AG08396 (cell line): ENCODE measurements around the gene ZNF428.

ENCODE experiments used
- DNase-seq: peaks from one replicate; pipeline ENCODE4 v3.0.0; 2012; ENCODE audit warnings: low spot score, mixed read lengths

Gene ZNF428

DNA sequence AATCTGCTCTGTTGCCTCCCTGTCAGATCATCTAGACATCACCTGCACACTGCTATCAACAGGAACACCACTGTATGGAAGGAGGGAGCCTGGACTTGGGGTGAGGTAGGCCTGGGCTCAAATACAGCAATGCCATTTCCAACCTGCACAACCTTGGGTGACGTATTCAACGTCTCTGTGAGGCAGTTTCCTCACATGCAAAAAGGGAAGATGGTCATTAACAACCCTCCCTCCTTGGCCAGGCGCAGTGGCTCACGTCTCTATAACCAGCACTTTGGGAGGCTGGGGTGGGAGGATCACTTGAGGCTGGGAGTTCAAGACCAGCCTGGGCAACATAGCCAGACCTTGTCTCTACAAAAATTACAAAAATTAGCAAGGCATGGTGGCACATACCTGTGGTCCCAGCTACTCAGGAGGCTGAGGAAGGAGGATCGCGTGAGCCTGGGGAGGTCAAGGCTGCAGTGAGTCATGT, 57.2 kb downstream of the ZNF428 start:
- no peak for DNase-seq

DNA sequence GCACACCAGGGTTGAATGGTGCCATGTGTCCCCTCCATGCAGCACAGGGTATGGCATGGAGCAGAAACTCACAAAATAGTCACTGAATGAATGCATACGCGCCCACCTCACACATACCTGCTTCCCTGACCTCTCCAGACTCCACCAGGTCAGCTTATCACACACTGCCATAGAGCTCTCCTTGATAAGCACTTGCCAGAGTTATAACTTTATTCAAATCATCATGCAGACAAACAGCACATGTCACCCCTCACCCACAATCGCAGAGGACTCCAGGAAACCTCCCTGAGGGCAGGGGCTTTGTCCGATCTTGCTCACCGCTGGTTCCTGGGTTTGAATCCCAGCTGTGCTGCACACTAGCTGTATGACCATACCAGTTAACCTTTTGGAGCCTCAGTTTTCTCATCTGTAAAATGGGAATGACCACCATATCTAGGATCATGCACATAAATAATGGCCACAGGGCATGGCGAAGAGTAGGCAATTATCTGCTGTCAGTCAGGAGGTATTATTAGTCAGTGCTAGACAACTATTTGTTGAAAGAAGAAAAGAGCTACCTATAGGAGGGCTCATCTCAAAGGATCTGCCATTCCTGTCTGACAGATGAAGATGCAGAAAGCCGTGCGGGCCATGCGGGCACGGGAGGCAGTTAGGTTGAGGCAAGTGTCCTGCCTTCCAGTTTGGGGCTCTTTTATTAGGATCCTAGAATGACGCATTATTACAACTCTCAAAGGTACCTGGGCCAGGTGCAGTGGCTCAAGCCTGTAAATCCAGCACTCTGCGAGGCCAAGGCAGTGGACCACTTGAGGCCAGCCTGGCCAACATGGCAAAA, 58.1 kb downstream of the ZNF428 start:
- no peak for DNase-seq

DNA sequence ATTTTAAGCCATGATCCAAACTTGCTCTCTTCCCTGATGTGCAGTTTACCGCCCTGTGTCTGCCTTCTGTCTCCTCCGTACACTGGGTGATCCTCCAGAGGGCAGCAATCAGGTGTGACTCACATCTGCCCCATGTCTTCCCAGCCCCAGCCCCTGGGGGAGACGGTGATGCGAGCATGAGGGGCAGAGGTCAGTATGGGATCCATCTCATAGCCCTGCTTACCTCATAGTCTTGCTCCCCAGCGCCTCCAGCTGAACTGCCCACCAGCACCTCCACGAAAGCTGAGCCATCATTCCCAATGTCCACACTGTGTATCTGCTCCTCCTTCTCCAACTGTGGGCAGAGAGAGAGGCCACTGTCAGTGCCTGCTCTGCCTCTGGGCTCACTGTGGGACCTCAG, 58.7 kb downstream of the ZNF428 start:
- no peak for DNase-seq
